Nephron progenitor cell (in vitro differentiated cells): ENCODE data around the gene A3GALT2.
A peak's percentile ranks its signal among the peaks of the same experiment; 100 is the strongest.

Source experiments
- DNase-seq: peaks from one replicate; pipeline ENCODE4 v3.0.0; 2021
- H3K27ac Mint-ChIP-seq: 2 replicates; pipeline ENCODE4 v1.8.0; 2021; ENCODE audit warnings: mild to moderate bottlenecking, moderate library complexity, mixed read lengths
- H3K27me3 Mint-ChIP-seq: 2 replicates; pipeline ENCODE4 v1.8.0; 2021; ENCODE audit warnings: mild to moderate bottlenecking, low read depth, mixed read lengths; ENCODE audit not compliant: poor library complexity
- H3K36me3 Mint-ChIP-seq: 2 replicates; pipeline ENCODE4 v1.8.0; 2021; ENCODE audit warnings: low read depth, mixed read lengths
- H3K4me1 Mint-ChIP-seq: 2 replicates; pipeline ENCODE4 v1.8.0; 2021; ENCODE audit warnings: mixed read lengths
- H3K4me3 Mint-ChIP-seq: 2 replicates; pipeline ENCODE4 v1.8.0; 2021; ENCODE audit warnings: mild to moderate bottlenecking, moderate library complexity, mixed read lengths
- H3K9me3 Mint-ChIP-seq: 2 replicates; pipeline ENCODE4 v1.8.0; 2021; ENCODE audit warnings: mild to moderate bottlenecking, moderate library complexity, mixed read lengths
- CTCF ChIP-seq: fragments of 200-600 bp; sonication (generic); IDR thresholded peaks from 2 replicates; pipeline ENCODE4 v1.5.0; 2021; ENCODE audit warnings: antibody characterized with exemption

A3GALT2 gene

GRCh38 chr1:33270379-33270778 lies 50.5 kb downstream of the A3GALT2 start:
- no peaks in the 10 kb centered on the region for H3K27me3 Mint-ChIP-seq
- no peak for TF ChIP-seq CTCF
- DNase-seq, result no peak
- H3K27ac Mint-ChIP-seq, result no peak overlapping the region
- H3K4me3 Mint-ChIP-seq, result no peak overlapping the region
- no peaks in the 10 kb centered on the region for H3K9me3 Mint-ChIP-seq
- peaks cover 60% of the 10 kb centered on the region for H3K4me1 Mint-ChIP-seq
- H3K36me3 Mint-ChIP-seq, result peaks cover 21% of the 10 kb centered on the region

DNA sequence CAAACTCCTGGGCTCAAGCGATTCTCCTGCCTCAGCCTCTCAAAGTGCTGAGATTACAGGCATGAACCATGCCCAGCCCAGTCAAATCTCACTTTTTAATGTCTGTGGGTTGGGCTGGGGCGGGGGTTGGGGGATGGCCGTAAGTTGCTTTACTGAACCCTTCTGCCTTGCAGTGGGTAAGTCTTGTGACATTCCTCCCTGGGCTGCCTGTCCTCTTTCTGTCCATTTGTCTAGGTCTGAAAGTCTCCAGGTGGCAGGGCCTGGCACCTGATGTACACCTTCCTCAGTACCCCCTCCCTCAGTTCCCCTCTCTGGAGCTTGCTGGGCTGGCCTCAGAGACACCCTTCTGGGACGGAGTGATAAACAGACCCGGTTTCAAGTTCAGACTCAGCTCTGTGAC lies 51.3 kb downstream of the A3GALT2 start:
- no peak for TF ChIP-seq CTCF
- Mint-ChIP-seq H3K27me3 (no peaks in the 10 kb centered on the region), H3K27ac (peak overlapping the region; percentile 85), H3K9me3 (no peaks in the 10 kb centered on the region), H3K36me3 (peaks cover 15% of the 10 kb centered on the region), H3K4me3 (no peak overlapping the region), H3K4me1 (peaks cover 52% of the 10 kb centered on the region)
- DNase-seq, result no peak

DNA sequence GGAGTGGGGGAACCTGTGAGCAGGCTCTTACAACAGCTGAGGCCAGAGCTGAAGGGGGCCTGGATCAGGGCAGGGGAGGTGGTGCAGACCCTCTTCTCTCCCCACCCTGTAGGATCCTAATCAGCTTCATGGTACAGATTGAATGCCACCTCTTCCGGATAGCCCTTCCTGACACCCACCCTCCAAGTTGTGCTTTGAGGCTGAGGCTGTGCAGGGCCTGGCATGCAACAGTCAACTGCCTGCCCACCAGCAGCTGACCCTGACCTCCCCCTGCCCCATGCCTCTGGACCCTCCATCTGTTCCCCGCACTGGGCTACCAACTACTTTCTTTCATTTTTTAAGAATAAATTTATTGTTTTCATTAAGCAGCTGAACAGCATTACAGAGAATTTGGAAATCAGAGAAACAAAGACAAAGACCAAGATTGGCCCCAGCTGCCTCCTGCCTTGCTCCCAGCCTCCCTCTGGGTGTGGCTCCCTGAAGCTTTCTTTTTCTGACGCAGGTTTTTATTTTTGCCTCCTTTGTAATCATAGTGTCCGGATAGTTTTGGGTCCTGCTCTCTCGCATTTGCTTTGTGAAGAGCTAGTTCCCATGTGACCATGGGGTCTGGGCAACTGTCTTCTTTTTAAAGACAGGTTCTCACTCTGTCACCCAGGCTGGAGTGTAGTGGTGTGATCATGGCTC lies 51.8 kb downstream of the A3GALT2 start:
- H3K36me3 Mint-ChIP-seq, result peaks cover 15% of the 10 kb centered on the region
- no peaks in the 10 kb centered on the region for H3K9me3 Mint-ChIP-seq
- peak overlapping the region; percentile 85 for H3K27ac Mint-ChIP-seq
- H3K4me3 Mint-ChIP-seq, result no peak overlapping the region
- H3K4me1 Mint-ChIP-seq, result peaks cover 48% of the 10 kb centered on the region
- no peak for DNase-seq
- TF ChIP-seq CTCF, result no peak
- no peaks in the 10 kb centered on the region for H3K27me3 Mint-ChIP-seq

- no peak for TF ChIP-seq CTCF
- Mint-ChIP-seq H3K9me3 (no peaks in the 10 kb centered on the region), H3K27ac (peak overlapping the region; percentile 52), H3K4me3 (no peak overlapping the region), H3K36me3 (peaks cover 15% of the 10 kb centered on the region), H3K27me3 (no peaks in the 10 kb centered on the region), H3K4me1 (peaks cover 48% of the 10 kb centered on the region)
- no peak for DNase-seq
Observed at GRCh38 chr1:33268457-33268856, 52.4 kb downstream of the A3GALT2 start.

DNA sequence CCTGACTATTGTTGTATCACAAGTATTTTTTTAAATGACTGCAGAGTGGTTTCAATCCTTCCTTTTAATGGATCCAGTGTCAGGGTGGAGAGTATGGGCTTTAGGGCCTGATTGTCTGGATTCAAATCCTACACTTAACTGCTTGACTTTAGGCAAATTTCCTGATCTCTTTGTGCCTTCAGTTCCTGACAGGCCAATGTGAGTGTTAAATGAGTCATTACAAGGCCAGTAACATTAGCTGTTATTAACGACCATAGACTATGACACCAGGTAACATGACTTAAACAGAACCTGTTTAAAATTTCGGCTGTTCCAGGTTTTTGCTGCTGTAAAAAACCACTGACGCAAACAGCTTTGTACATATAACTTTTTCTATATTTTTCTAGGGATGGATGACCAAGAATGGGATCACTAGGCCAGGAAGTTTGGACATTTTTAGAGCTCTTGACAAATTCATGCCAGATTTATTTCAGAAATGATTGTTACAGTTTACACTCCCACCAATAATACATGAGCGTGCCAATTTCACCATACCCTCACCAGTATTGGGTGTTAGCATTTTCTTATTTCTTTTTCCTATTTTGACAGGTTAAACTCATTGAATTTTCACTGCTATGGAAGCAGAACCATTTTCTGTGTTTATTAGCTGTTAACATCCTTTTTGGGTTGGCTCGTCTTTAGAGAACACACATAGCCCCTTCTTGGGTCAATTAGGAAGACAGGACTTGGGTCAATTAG lies 53.3 kb downstream of the A3GALT2 start:
- no peaks in the 10 kb centered on the region for H3K27me3 Mint-ChIP-seq
- H3K9me3 Mint-ChIP-seq, result no peaks in the 10 kb centered on the region
- H3K36me3 Mint-ChIP-seq, result peaks cover 19% of the 10 kb centered on the region
- H3K27ac Mint-ChIP-seq, result peak overlapping the region; percentile 82
- no peak overlapping the region for H3K4me3 Mint-ChIP-seq
- TF ChIP-seq CTCF, result no peak
- DNase-seq, result no peak
- H3K4me1 Mint-ChIP-seq, result peaks cover 46% of the 10 kb centered on the region
